PC-9 (cell line): ENCODE measurements around the gene IL16.

Experiments used
- CTCF ChIP-seq: fragments of 200-600 bp; sonication (generic); conservative IDR thresholded peaks from 2 replicates; pipeline ENCODE4 v1.6.1; 2017; ENCODE audit warnings: mixed run types, antibody characterized with exemption, mild to moderate bottlenecking, moderate library complexity
- EZH2 ChIP-seq: fragments of 200-600 bp; sonication (generic); IDR thresholded peaks from 2 replicates; pipeline ENCODE4 v1.8.0; 2017; ENCODE audit warnings: antibody characterized with exemption, low read depth

GRCh38 chr15:81339321-81339720, 142.6 kb downstream of the IL16 start:
- no peak for TF ChIP-seq EZH2
- TF ChIP-seq CTCF: no peak
